GM12801 (cell line): ENCODE results near the gene SMTN.

Experiments
- TF ChIP-seq, protein P1 (sequence below): IDR thresholded peaks from one replicate; pipeline ENCODE4 v1.5.1; 2011; ENCODE audit warnings: control low read depth; ENCODE audit not compliant: insufficient read length; ENCODE audit errors: extremely low read depth

Gene SMTN

DNA sequence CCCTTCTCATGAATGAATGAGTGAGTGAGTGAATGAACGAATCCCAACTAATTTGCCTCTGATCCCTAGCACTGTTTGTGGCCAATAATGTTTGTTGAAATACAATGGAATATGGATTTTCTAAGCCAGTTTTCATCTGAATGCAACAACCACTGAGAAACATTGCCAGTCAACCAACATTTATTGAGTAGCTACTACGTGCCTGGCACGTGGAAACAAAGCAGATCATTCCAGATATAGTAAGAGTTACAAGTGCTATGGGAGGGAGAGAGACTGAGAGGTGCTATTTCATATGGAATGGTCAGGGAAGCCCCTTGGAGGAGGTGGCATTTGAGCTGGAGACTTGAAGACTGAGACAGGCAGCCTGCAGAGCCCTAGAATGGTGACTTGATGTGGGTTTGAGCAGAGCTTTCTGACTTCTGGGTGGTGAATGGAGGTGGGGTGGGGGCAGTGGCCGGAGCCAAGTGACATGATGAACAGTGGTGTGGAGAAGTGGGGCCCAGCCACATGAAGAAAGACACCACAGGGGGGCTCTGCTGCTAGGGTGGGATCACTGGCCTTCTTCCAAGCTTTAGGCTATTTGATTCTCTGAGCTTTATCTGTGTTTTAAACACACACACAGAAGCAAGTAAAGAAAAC lies 35.1 kb upstream of the SMTN start:
- TF ChIP-seq, protein P1, sequence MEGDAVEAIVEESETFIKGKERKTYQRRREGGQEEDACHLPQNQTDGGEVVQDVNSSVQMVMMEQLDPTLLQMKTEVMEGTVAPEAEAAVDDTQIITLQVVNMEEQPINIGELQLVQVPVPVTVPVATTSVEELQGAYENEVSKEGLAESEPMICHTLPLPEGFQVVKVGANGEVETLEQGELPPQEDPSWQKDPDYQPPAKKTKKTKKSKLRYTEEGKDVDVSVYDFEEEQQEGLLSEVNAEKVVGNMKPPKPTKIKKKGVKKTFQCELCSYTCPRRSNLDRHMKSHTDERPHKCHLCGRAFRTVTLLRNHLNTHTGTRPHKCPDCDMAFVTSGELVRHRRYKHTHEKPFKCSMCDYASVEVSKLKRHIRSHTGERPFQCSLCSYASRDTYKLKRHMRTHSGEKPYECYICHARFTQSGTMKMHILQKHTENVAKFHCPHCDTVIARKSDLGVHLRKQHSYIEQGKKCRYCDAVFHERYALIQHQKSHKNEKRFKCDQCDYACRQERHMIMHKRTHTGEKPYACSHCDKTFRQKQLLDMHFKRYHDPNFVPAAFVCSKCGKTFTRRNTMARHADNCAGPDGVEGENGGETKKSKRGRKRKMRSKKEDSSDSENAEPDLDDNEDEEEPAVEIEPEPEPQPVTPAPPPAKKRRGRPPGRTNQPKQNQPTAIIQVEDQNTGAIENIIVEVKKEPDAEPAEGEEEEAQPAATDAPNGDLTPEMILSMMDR = no peak

DNA sequence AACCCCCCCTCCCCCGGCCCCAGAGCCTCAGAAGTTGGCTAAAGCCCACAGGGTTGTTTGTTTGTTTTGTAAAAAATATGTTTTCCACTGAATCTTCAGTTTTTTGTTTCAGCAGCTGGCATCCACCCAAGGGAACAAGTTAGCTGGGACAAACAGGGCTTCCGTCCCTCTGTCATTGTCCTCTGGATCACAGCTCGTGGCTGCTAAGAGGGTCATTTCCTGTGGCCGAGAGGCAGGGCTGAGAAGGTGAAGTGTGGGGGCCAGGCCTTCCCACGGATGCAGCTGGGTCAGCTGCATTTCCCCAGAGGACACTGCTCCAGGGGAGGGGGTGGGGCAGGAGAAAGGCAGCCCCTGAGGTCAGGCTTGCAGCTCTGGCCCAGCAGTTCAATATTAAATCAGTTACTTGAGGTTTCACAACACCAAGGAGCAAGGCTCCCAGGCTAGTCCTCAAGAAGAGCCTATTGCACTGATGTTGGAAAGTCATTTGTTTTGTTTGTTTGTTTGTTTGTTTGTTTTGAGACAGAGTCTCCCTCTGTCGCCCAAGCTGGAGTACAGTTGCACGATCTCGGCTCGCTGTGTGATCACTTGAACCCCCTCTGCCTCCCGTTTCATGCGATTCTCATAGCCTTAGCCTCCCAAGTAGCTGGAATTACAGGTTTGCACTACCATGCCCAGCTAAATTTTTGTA lies 34.4 kb upstream of the SMTN start:
- TF ChIP-seq, protein P1 = no peak

DNA sequence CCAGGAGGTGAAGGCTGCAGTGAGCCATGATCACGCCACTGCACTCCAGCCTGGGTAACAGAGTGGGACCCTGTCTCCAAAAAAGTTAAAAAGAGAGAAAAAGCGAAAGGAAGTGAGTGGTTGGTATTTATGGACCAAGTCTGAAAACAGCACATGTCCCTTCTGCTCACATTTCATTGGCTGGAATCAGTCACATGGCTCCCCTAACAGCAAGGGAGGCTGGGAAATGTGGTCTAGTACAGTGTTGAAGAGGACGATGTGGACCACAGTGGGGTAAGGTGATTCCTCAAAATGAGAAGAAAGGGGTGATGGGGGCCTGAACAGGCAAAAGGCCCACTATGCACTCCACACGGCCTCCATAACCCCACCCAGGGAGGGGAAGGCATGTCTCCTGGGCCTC lies 32.5 kb upstream of the SMTN start:
- TF ChIP-seq, protein P1 = no peak

DNA sequence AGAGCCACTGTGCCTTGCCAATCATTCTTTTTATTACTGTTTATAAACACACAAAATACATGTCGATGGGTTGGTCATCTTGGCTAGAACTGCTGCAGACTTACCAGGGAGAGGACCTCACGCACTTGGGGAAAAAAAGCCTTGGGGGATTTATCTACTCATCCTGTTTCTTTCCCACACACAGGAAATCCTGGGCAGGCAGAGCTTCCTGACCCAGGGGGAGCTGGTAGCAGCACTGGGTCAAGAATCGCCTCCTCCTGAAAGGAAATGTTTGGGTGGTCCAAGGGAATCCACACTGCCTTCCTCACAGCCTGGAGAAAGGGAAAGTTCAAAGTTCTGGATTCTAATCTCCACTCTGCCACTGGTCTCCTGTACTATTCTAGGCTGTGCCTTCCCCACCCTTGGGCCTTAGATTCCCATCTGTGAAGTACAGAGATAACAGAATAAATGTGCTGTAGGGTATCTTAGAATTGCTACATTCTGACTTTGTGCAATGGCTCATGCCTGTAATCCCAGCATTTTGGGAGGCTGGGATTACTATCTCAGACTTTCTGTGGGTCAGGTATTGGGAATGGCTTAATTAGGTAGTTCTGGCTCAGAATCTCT lies 31.2 kb upstream of the SMTN start:
- TF ChIP-seq, protein P1 = no peak

DNA sequence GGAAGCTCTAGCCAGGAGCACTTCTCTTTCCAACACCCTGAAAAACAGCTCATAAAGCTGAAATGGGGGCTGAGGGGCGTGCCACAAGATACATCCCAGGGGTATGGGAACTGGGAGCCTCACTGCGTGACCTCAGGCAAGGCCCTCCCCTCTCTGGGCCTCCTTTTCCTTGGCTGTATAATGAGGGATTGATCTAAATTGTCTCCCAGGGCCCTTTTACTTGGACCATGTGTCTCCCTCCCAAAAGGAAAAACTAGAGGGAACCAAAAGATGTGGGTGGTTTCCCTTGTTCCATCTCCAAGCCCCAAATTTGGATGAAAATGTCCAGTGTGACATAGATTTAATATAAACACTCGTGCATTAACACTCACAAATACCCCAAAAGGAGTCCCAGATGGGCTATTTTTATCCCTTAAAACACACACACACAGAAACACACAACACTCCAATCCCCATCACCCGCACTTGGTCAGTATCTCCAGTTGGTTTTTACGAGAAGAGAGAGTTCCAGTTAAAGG lies 25.9 kb upstream of the SMTN start:
- TF ChIP-seq, protein P1 = no peak

DNA sequence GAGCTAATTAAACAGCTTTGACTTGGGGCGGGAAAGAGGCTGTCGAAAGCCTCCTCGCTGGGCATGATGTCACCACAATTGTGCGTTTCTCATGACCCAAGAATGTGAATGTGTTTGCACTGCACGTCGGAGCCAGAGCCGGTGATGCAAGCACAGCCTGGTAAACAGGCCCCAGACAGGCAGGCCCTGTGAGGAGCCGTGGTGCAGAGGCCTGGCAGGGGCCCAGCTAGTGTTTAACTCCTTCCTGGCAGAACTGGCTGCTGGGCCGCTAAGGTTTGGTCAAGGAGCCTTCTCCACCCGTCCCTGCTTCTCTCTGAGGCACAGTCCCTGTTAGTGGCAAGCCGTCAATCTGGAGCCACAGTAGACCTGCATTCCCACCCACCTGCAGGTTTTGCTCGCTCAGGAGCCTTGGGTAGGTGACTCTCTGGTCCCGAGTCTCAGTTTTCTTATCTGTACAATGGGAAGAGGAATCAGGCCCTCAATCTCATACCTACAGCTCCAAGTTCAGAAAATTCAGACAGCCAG lies 25.4 kb upstream of the SMTN start:
- TF ChIP-seq, protein P1 = no peak

DNA sequence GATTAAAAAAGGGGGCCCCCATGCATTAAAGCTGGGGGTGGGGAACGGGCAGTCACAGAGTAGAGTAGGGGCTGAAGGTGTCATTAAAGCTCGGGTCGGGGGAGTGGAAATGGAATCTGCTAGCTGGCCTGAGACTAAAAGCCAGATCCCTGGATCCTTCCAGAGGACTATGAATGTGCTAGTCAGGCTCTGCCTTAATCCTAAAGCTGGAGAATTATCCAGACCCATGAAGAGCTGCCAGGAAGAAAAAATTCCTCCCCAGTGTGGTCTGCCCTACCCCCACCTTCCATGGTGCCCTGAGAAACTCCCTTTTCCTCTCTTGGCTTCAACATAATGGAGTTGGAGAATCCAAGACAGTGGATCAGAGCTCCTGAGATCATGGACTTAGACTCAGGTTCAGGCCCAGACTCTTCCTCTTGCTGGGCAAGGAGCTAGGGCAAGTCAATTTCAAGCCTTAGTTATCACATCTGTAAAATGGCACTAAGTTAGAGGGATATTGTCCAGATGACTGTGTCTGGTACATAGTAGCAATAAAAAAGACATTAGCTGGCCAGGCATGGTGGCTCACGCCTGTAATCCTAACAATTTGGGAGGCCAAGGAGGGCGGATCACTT lies 24.0 kb upstream of the SMTN start:
- TF ChIP-seq, protein P1 = no peak
